HepG2 (cell line): ENCODE data around the gene LGALS1. TPM values are rescaled to one million over a fixed set of nuclear protein-coding genes. Genes with fewer than 3 reads are reported as not detected.

ENCODE experiments used
- AHDC1 ChIP-seq: sonication (generic); formaldehyde crosslinking; IDR thresholded peaks from 2 replicates; pipeline ENCODE4 v1.5.1; 2020; ENCODE audit warnings: mild to moderate bottlenecking, missing genetic modification reagents, borderline replicate concordance
- BRD4 ChIP-seq: sonication (generic); formaldehyde crosslinking; IDR thresholded peaks from 2 replicates; pipeline ENCODE4 v1.4.0; 2020; ENCODE audit warnings: missing genetic modification reagents
- HBP1 ChIP-seq: IDR thresholded peaks from 2 replicates; pipeline ENCODE4 v1.6.1; 2016; ENCODE audit warnings: low read depth, control low read depth
- PCBP2 ChIP-seq: fragments of 200-400 bp; formaldehyde crosslinking; optimal IDR thresholded peaks from 2 replicates; pipeline ENCODE3; 2018; ENCODE audit warnings: low read length, low read depth; ENCODE audit not compliant: poor library complexity, severe bottlenecking
- POLR2G ChIP-seq: fragments of 200-400 bp; formaldehyde crosslinking; IDR thresholded peaks from 2 replicates; pipeline ENCODE4 v1.6.1; 2018; ENCODE audit warnings: mild to moderate bottlenecking, low read depth, low read length, moderate library complexity
- RARA ChIP-seq: IDR thresholded peaks from 2 replicates; pipeline ENCODE4 v1.6.1; 2016; ENCODE audit warnings: missing genetic modification reagents, missing compliant biosample characterization
- SKI ChIP-seq: fragments of 450-650 bp; IDR thresholded peaks from one replicate; pipeline ENCODE4 v1.6.1; 2018; ENCODE audit warnings: mild to moderate bottlenecking; ENCODE audit not compliant: partially characterized antibody
- TOE1 ChIP-seq: sonication (generic); formaldehyde crosslinking; IDR thresholded peaks from 2 replicates; pipeline ENCODE4 v1.4.0; 2020; ENCODE audit warnings: mild to moderate bottlenecking, missing genetic modification reagents
- ZBTB49 ChIP-seq: sonication (generic); formaldehyde crosslinking; IDR thresholded peaks from 2 replicates; pipeline ENCODE4 v1.4.0; 2020; ENCODE audit warnings: missing genetic modification reagents, borderline replicate concordance
- ZNF773 ChIP-seq: sonication (generic); formaldehyde crosslinking; IDR thresholded peaks from 2 replicates; pipeline ENCODE4 v1.4.0; 2020; ENCODE audit warnings: missing genetic modification reagents, borderline replicate concordance
- polyA plus RNA-seq, 8 experiments: library from polyadenylated mRNA; depleted of rRNA in 3 of 8; stranded (reverse) in 7 of 8; unstranded in 1 of 8; fragments of >200 nt; fragmentation: Illumina TruSeq in 4 of 8; extraction: Trizol in 4 of 8; gene quantifications; 2 replicates each; pipeline versions ENCODE4 v1.2.1 to v1.2.3, GENCODE V29; 2011 to 2016; ENCODE audit warnings: low read depth in 4 of 8, missing spikeins in 1 of 8, mixed read lengths in 1 of 8; ENCODE audit not compliant: insufficient read depth in 1 of 8
- total RNA-seq, 5 experiments: library from RNA; depleted of rRNA; stranded (reverse); fragments of >200 nt; fragmentation: Illumina TruSeq; extraction: Trizol; gene quantifications; 2 replicates each; pipeline ENCODE4 v1.2.3, GENCODE V29; 2016; ENCODE audit warnings: low read depth in 1 of 5
- TF ChIP-seq, protein P1 (sequence below): sonication (generic); formaldehyde crosslinking; IDR thresholded peaks from 2 replicates; pipeline ENCODE4 v1.4.0; 2020; ENCODE audit warnings: missing genetic modification reagents, borderline replicate concordance

The LGALS1 gene
- total and polyA plus RNA-seq, 2 of the 13 experiments (the other 11 are each of a cell fraction or from before 2014, with no cell fraction given): 103 to 858 TPM

DNA sequence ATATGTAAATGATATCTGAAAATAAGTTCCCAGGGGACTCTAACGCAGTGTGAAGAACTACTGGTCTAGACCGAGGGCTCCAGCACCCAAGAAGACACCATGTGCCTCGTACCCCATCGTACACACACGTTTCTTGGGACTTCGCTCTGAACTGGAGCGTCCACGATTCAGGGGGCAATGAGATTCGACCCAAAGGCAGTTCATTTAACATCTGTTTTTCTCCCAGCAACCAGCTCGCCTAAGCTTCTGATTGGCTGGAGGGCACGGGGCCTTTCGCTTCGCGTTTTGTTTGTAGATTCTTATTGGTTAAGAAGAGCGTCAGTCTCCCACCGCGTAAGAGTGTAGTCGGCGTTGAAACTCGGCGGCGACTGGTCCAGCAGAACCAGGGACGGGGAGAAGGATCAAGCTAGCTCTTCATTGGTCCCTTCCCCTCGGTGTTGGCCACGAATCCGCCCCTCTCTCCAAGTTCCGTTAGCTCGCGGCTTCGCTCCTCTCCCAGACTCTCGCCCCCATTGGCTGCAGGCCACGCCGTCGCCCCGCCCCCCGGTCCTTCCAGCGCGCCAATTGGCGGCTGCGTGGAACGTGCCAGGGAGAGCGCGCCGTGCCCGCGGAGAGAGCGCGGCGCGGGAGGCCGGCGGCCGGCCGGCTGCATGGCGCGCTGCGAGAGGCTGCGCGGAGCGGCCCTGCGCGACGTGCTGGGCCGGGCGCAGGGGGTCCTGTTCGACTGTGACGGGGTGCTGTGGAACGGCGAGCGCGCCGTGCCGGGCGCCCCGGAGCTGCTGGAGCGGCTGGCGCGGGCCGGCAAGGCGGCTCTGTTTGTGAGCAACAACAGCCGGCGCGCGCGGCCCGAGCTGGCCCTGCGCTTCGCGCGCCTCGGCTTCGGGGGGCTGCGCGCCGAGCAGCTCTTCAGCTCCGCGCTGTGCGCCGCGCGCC, 17.0 kb upstream of the LGALS1 start, which contains the start of gene PDXP (continued):
- TF ChIP-seq, protein P1, sequence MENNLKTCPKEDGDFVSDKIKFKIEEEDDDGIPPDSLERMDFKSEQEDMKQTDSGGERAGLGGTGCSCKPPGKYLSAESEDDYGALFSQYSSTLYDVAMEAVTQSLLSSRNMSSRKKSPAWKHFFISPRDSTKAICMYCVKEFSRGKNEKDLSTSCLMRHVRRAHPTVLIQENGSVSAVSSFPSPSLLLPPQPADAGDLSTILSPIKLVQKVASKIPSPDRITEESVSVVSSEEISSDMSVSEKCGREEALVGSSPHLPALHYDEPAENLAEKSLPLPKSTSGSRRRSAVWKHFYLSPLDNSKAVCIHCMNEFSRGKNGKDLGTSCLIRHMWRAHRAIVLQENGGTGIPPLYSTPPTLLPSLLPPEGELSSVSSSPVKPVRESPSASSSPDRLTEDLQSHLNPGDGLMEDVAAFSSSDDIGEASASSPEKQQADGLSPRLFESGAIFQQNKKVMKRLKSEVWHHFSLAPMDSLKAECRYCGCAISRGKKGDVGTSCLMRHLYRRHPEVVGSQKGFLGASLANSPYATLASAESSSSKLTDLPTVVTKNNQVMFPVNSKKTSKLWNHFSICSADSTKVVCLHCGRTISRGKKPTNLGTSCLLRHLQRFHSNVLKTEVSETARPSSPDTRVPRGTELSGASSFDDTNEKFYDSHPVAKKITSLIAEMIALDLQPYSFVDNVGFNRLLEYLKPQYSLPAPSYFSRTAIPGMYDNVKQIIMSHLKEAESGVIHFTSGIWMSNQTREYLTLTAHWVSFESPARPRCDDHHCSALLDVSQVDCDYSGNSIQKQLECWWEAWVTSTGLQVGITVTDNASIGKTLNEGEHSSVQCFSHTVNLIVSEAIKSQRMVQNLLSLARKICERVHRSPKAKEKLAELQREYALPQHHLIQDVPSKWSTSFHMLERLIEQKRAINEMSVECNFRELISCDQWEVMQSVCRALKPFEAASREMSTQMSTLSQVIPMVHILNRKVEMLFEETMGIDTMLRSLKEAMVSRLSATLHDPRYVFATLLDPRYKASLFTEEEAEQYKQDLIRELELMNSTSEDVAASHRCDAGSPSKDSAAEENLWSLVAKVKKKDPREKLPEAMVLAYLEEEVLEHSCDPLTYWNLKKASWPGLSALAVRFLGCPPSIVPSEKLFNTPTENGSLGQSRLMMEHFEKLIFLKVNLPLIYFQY (CRISPR knock-in tag): 0 out of 2 replicates have a peak, but pooled peaks have one; percentile 17
- peak; percentile 75 for TF ChIP-seq POLR2G
- no peak for TF ChIP-seq ZBTB49
- TF ChIP-seq PCBP2: no peak
- no peak for TF ChIP-seq SKI
- 0 out of 2 replicates have a peak, but pooled peaks have one; percentile 30 for TF ChIP-seq BRD4 (CRISPR knock-in tag)
- TF ChIP-seq HBP1 (CRISPR knock-in tag): no peak
- no peak for TF ChIP-seq TOE1 (CRISPR knock-in tag)
- TF ChIP-seq AHDC1 (CRISPR knock-in tag): no peak
- peak; percentile 57; the same call in 1 of the 2 replicates for TF ChIP-seq ZNF773 (CRISPR knock-in tag)
- peak; percentile 22 for TF ChIP-seq RARA (CRISPR knock-in tag)
